ENCODE measurements around the gene NUBPL. TPM values are rescaled to one million over a fixed set of nuclear protein-coding genes. Genes with fewer than 3 reads are reported as not detected.

The NUBPL gene
- total RNA-seq, 1 experiment from 2014 or later = 5.7 TPM

GRCh38 chr14:31549817-31550216, 11.4 kb upstream of the NUBPL start:
- BruUV-seq (replicated peaks) = no TSS peak
- no peak for TF ChIP-seq SIN3A (IDR thresholded peaks at IDR 0.05; ENCODE audit: borderline replicate concordance, insufficient read depth, low read depth, low read length)
- TF ChIP-seq CTCF (IDR thresholded peaks at IDR 0.05) = no peak
- TF ChIP-seq POLR2AphosphoS5 (IDR thresholded peaks at IDR 0.05; ENCODE audit: low read depth, low read length) = no peak
- no peak for TF ChIP-seq TCF7L2 (IDR thresholded peaks at IDR 0.05; ENCODE audit: low read depth, low read length)
- no peak for TF ChIP-seq REST (IDR thresholded peaks at IDR 0.05; ENCODE audit: insufficient read depth in 1 of 2, low read depth in 2 of 2, low read length in 1 of 2)
- POLR2A ChIA-PET = no interaction called here
- in situ Hi-C loops (cut with HindIII; ENCODE audit: low pct_unique_long_range_greater_than_20kb, low sequenced_read_pairs) (no loop called here), intact Hi-C loops (cut with micrococcal nuclease; ENCODE audit: unreplicated experiment) (no loop called here)
- CTCF ChIA-PET = no interaction called here
- Histone ChIP-seq H3K27me3 (ENCODE audit: control insufficient read depth, insufficient read depth, low read length) (peaks cover 2% of the 10 kb centered on the region; the same call in 1 of the 2 replicates), H3K4me1 (ENCODE audit: control insufficient read depth, insufficient read depth, low read length) (no peaks in the 10 kb centered on the region), H3K9me3 (ENCODE audit: control insufficient read depth, insufficient read depth, low read depth, low read length) (no peaks in the 10 kb centered on the region), H3K4me3 (ENCODE audit: low read depth in 2 of 2, low read length in 2 of 2) (no peak overlapping the region), H3K36me3 (ENCODE audit: control insufficient read depth, insufficient read depth, low read length) (no peaks in the 10 kb centered on the region), H3K27ac (ENCODE audit: low read length) (no peak overlapping the region)
- ATAC-seq (no peak), DNase-seq (ENCODE audit: low read depth, low spot score) (no peak)

- Histone ChIP-seq H3K27ac (ENCODE audit: low read length) (no peak overlapping the region), H3K4me1 (ENCODE audit: control insufficient read depth, insufficient read depth, low read length) (no peaks in the 10 kb centered on the region), H3K4me3 (ENCODE audit: low read depth in 2 of 2, low read length in 2 of 2) (no peak overlapping the region), H3K27me3 (ENCODE audit: control insufficient read depth, insufficient read depth, low read length) (peaks cover 2% of the 10 kb centered on the region; the same call in 1 of the 2 replicates), H3K36me3 (ENCODE audit: control insufficient read depth, insufficient read depth, low read length) (no peaks in the 10 kb centered on the region), H3K9me3 (ENCODE audit: control insufficient read depth, insufficient read depth, low read depth, low read length) (no peaks in the 10 kb centered on the region)
- no peak for DNase-seq (ENCODE audit: low read depth, low spot score)
- ChIA-PET CTCF (no interaction called here), POLR2A (no interaction called here)
- in situ Hi-C loops (cut with HindIII; ENCODE audit: low pct_unique_long_range_greater_than_20kb, low sequenced_read_pairs) (no loop called here), intact Hi-C loops (cut with micrococcal nuclease; ENCODE audit: unreplicated experiment) (no loop called here)
- BruUV-seq (replicated peaks) = no TSS peak
- TF ChIP-seq SIN3A (IDR thresholded peaks at IDR 0.05; ENCODE audit: borderline replicate concordance, insufficient read depth, low read depth, low read length) (no peak), CTCF (IDR thresholded peaks at IDR 0.05) (no peak), TCF7L2 (IDR thresholded peaks at IDR 0.05; ENCODE audit: low read depth, low read length) (no peak), POLR2AphosphoS5 (IDR thresholded peaks at IDR 0.05; ENCODE audit: low read depth, low read length) (no peak), REST (IDR thresholded peaks at IDR 0.05; ENCODE audit: insufficient read depth in 1 of 2, low read depth in 2 of 2, low read length in 1 of 2) (no peak)
- no peak for ATAC-seq
These were observed 10.6 kb upstream of the NUBPL start for GRCh38 chr14:31550589-31550988.
